Astrocyte of the cerebellum (primary cell): ENCODE results near the gene CSNK1A1.
"Not testable (repeated sequence)": the region's sequence is repeated elsewhere in the genome, so short reads cannot be mapped to it uniquely, and the experiment has no call there.

Experiments used
- DNase-seq: peaks from one replicate; pipeline ENCODE4 v3.0.0-alpha.2; 2011; ENCODE audit warnings: low read depth
- H3K4me3 ChIP-seq: 2 replicates; pipeline ENCODE4 v1.5.1; 2011; ENCODE audit warnings: mild to moderate bottlenecking, low read depth, low read length, moderate library complexity
- in situ Hi-C: cut with HindIII; loops from 2 replicates; pipeline ENCODE4 v1.10.0; 2017; ENCODE audit warnings: low sequenced_read_pairs
- TF ChIP-seq, protein P1 (sequence below): IDR thresholded peaks from 2 replicates; pipeline ENCODE4 v1.5.1; 2012; ENCODE audit warnings: low read length, low read depth, moderate library complexity, mild to moderate bottlenecking; ENCODE audit errors: missing control alignments

Gene CSNK1A1

DNA sequence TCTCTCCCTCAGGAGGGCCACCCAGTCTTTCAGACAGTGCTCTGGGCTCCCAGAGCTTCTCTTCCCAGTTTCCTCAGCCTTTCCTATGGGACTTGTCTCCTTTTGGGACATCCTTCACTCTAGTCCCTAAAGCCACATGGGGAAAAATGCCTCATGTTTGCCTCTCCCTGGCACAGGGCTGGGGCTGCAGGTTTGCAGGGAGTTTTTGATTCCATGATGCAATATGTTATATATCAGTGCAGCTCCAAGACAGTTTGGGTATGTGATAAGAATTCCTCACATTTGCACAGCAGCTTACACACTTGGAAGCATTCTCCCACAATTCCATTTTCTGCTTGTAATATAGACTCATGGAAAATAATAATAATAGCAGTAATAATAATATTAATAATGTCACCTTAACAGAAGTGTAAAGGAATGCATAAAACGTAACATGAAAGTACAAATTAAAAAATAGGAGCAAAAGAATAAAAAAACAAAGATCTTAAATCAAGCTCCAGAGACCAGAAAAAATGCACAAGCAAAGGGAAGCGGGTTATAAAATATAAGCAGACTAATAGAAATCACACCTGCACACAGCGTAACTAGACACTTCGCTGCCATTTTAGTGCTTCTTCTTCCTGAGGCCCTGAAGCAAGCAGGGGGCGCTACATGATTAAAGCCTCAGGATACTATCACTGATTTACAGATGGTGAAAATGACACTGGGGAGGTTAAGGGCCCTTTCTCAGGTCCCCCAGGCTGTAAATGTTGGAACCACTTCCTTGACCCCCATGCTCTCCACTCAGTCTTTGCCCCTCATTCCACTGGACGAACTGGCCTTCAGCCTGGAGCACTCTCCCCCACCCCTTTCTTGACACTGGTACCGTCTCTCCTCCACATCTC is 102.2 kb downstream of the CSNK1A1 start:
- DNase-seq: no peak
- in situ Hi-C loops: no loop called here
- H3K4me3 ChIP-seq: no peak overlapping the region
- TF ChIP-seq, protein P1, sequence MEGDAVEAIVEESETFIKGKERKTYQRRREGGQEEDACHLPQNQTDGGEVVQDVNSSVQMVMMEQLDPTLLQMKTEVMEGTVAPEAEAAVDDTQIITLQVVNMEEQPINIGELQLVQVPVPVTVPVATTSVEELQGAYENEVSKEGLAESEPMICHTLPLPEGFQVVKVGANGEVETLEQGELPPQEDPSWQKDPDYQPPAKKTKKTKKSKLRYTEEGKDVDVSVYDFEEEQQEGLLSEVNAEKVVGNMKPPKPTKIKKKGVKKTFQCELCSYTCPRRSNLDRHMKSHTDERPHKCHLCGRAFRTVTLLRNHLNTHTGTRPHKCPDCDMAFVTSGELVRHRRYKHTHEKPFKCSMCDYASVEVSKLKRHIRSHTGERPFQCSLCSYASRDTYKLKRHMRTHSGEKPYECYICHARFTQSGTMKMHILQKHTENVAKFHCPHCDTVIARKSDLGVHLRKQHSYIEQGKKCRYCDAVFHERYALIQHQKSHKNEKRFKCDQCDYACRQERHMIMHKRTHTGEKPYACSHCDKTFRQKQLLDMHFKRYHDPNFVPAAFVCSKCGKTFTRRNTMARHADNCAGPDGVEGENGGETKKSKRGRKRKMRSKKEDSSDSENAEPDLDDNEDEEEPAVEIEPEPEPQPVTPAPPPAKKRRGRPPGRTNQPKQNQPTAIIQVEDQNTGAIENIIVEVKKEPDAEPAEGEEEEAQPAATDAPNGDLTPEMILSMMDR: peak; percentile 44

DNA sequence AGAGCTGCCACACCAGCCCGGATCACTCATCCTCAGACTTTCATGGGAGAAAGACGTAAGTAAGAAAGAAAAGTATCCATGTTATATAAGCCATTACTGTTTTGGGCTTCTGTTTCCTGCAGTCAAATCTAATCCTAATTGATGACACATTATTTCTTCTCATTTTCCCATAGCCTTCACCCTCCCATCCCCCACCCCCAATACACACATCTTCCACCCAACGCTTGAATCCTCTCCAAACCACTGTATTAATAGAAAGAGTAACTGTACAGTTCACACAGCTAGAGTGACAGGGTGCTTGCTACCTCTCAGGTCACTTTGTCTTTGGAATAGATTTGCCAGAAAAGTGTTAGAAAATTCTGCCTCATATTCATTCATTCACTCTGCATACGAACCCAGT is 102.8 kb downstream of the CSNK1A1 start:
- no peak overlapping the region for H3K4me3 ChIP-seq
- no peak for DNase-seq
- in situ Hi-C loops: no loop called here
- TF ChIP-seq, protein P1: no peak

DNA sequence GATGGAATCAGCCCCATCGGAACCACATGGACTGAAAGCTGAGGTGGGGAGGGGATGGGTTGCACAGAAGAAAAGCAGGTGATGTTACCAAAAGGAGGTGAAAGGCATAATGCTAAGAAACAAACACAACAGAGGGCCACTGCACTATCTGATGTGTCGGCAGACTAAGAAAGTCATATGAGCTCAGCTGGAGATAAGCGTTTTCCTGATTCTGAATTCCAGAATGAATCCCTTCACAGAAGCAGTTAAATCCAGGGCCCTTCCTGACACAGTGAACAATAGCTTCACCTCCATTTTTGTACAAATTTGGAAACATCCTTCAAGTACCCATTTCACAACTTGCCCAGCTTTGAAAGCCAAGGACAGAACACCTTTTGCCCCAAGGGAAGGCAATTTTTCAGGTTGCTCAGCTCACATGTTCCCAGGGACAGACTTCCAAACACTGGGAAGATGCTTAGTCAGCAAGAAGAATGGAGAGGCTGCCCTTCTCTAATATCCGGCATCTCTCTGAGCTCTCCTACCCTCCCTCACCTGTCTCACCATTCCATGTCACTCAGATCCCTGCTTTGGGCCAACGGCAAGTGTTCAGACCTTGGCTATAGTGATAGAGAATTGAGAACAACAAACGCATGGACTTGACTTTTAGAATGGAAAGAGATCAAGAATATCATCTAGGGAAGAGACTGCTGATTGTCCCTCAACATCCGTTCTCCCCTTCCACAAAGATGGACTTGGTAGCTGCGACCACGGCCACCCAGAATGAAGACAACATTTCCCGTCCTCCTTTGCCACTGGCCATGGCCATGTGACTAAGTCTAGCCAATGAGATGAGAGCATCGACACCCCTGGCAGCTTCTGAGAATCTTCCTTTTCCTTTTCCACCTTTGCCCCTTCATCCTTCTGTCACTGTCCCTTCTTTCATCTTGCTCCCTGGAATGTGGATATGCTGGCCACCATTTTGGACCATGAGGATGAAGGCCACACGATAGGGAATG is 103.6 kb downstream of the CSNK1A1 start:
- no peak for DNase-seq
- in situ Hi-C loops: no loop called here
- H3K4me3 ChIP-seq: no peak overlapping the region
- TF ChIP-seq, protein P1: no peak

DNA sequence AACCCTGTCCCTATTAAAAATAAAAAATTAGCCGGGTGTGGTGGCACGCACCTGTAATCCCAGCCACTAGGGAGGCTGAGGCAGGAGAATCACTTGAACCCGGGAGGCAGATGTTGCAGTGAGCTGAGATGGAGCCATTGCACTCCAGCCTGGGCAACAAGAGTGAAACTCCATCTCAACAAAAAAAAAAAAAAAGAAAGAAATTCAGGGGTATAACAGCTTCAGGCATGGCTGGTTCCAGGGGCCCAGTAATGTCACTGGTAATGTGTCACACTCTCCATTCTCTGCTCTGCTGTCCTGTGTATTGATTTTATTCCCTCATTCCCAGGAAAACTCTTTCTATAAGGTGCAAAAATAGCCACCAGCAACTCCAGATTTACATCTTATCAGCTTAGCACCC is 104.4 kb downstream of the CSNK1A1 start:
- DNase-seq, in situ Hi-C loops, H3K4me3 ChIP-seq: not testable (repeated sequence)

DNA sequence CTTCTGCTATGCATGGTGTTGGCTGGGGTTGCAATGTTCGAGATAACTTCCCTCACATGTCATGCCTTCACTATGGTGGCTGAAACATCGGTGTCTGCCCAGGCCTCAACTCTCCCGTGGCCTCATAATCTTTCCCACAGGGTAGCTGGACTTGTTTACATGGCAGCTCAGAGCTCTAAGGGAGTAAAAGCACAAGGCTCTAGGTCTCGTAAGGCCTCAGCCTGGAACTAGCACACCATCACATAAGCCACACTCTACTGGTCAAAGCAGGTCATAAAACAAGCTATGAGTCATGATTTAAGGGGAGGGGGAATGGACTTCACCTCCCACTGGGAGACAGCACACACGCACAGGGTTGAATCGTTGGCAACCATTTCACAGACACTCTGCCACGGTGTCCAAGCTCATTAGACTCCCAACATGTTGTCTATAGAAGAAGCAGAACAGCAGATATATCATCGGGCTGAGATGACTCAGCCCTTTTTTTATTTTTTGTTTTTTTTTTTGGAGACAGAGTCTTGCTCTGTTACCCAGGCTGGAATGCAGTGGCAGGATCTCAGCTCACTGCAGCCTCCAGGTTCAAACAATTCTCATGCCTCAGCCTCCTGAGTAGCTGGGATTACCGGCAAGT is 105.4 kb downstream of the CSNK1A1 start:
- TF ChIP-seq, protein P1: no peak
- peak; percentile 97 for DNase-seq
- in situ Hi-C loops: no loop called here
- H3K4me3 ChIP-seq: no peak overlapping the region

DNA sequence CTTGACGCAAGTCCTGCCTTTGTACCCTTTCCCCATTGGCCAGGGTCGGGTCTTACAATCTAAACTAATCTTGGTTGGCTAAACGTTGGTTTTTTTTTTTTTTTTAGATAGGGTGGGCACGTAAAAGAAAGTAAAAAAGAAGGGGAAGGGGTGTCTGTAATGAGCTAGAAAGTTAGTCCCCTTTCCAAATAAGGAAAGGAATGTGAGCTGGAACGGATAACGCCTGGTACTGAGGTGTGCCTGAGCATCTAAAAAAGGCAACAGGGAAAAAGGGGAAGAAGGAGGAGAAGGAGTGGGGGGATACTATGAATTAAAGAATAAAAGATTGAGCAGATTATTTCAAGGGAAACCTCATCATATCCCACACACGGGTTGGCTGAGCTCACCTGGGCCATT is 105.9 kb downstream of the CSNK1A1 start:
- no peak for DNase-seq
- H3K4me3 ChIP-seq: no peak overlapping the region
- in situ Hi-C loops: no loop called here
- TF ChIP-seq, protein P1: no peak

DNA sequence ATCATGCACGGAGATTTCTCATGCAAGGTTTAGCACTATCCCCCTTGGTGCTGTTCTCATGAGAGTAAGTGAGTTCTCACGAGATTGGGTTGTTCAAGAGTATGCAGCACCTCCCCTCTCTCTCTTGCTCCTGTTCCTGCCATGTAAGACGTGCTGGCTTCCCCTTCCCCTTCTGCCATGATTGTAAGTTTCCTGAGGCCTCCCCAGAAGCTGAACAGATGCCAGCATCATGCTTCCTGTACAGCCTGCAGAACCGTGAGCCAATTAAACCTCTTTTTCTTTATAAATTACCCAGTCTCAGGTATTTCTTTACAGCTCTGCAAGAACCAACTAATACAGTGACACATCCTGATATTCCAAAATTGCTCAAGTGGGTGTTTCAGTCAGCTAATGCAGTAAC is 106.8 kb downstream of the CSNK1A1 start:
- H3K4me3 ChIP-seq, DNase-seq, in situ Hi-C loops: not testable (repeated sequence)
